GM12878 (cell line): ENCODE data around the gene ENGASE. TPM values are rescaled to one million over a fixed set of nuclear protein-coding genes. Genes with fewer than 3 reads are reported as not detected.

ENCODE experiments used
- BMI1 ChIP-seq: fragments of 450-650 bp; IDR thresholded peaks from 2 replicates; pipeline ENCODE4 v1.6.1; 2016; ENCODE audit warnings: mild to moderate bottlenecking, moderate library complexity, borderline replicate concordance
- BRCA1 ChIP-seq: IDR thresholded peaks from 2 replicates; pipeline ENCODE4 v1.6.1; 2011; ENCODE audit warnings: low read depth, low read length, improper control_type of control experiment
- CBX3 ChIP-seq: fragments of 200-600 bp; sonication (generic); IDR thresholded peaks from 2 replicates; pipeline ENCODE4 v1.6.1; 2016; ENCODE audit warnings: low read depth, borderline replicate concordance
- CHD4 ChIP-seq: fragments of 200-600 bp; sonication (generic); IDR thresholded peaks from 2 replicates; pipeline ENCODE4 v1.6.1; 2016; ENCODE audit warnings: mild to moderate bottlenecking
- EGR1 ChIP-seq, 2 experiments: IDR thresholded peaks; 1 replicate in 1 of 2; 2 replicates in 1 of 2; pipeline ENCODE4 v1.6.1; 2011 to 2012; ENCODE audit warnings: low read depth in 2 of 2, low read length in 2 of 2, borderline replicate concordance in 1 of 2, mild to moderate bottlenecking in 1 of 2, moderate library complexity in 1 of 2
- EZH2 ChIP-seq: IDR thresholded peaks from 2 replicates; pipeline ENCODE4 v1.6.1; 2012; ENCODE audit warnings: low read depth, mild to moderate bottlenecking, control low read depth, inconsistent platforms, low read length, borderline replicate concordance; ENCODE audit not compliant: control insufficient read depth
- HDAC2 ChIP-seq: fragments of 200-600 bp; sonication (generic); IDR thresholded peaks from 2 replicates; pipeline ENCODE4 v1.6.1; 2017
- MEF2B ChIP-seq: fragments of 450-650 bp; IDR thresholded peaks from 2 replicates; pipeline ENCODE4 v1.6.1; 2018; ENCODE audit warnings: mild to moderate bottlenecking, moderate library complexity; ENCODE audit not compliant: partially characterized antibody, poor library complexity, severe bottlenecking
- NBN ChIP-seq: fragments of 450-650 bp; IDR thresholded peaks from 2 replicates; pipeline ENCODE4 v1.6.1; 2016
- PAX5 ChIP-seq: IDR thresholded peaks from 2 replicates; pipeline ENCODE4 v1.6.1; 2011; ENCODE audit warnings: low read depth, low read length, borderline replicate concordance
- POLR2A ChIP-seq: IDR thresholded peaks from 2 replicates; pipeline ENCODE4 v1.6.1; 2011; ENCODE audit warnings: low read depth, mild to moderate bottlenecking, low read length
- RB1 ChIP-seq: fragments of 450-650 bp; formaldehyde crosslinking; IDR thresholded peaks from 2 replicates; pipeline ENCODE4 v1.6.1; 2017; ENCODE audit warnings: mild to moderate bottlenecking, borderline replicate concordance
- RCOR1 ChIP-seq: conservative IDR thresholded peaks from 2 replicates; pipeline ENCODE4 v1.6.1; 2012; ENCODE audit warnings: low read depth, low read length, improper control_type of control experiment
- RFX5 ChIP-seq: IDR thresholded peaks from 2 replicates; pipeline ENCODE4 v1.6.1; 2011; ENCODE audit warnings: low read depth, low read length, improper control_type of control experiment
- SMARCA5 ChIP-seq: fragments of 450-650 bp; IDR thresholded peaks from 2 replicates; pipeline ENCODE4 v1.6.1; 2017; ENCODE audit warnings: mild to moderate bottlenecking
- SPI1 ChIP-seq: IDR thresholded peaks from 2 replicates; pipeline ENCODE4 v1.6.1; 2011; ENCODE audit warnings: low read depth, mild to moderate bottlenecking, low read length, moderate library complexity, borderline replicate concordance; ENCODE audit not compliant: insufficient read depth
- SREBF1 ChIP-seq: IDR thresholded peaks from 2 replicates; pipeline ENCODE4 v1.6.1; 2012; ENCODE audit warnings: mild to moderate bottlenecking, low read length
- SREBF2 ChIP-seq: IDR thresholded peaks from 2 replicates; pipeline ENCODE4 v1.6.1; 2012; ENCODE audit warnings: mild to moderate bottlenecking, low read length
- ZNF274 ChIP-seq: IDR thresholded peaks from one replicate; pipeline ENCODE4 v1.8.0; 2011; ENCODE audit not compliant: insufficient read length, insufficient read depth
- polyA plus RNA-seq, 11 experiments: library from polyadenylated mRNA; depleted of rRNA in 4 of 11; unstranded in 6 of 11; stranded (reverse) in 5 of 11; fragments of >200 nt; fragmentation: Nextera tagmentation in 4 of 11; fragmentation: Illumina TruSeq in 1 of 11; extraction: Ambion mirVana in 4 of 11; extraction: Trizol in 1 of 11; gene quantifications; 1 replicate in 1 of 11; 2 replicates in 10 of 11; pipeline versions ENCODE4 v1.2.1 to v1.2.3, GENCODE V29; 2011 to 2016; ENCODE audit warnings: inconsistent platforms in 2 of 11, missing spikeins in 2 of 11, low read depth in 1 of 11
- total RNA-seq, 4 experiments: library from RNA; depleted of rRNA in 3 of 4; stranded (reverse); fragments of >200 nt in 3 of 4; fragmentation: Illumina TruSeq in 1 of 4; extraction: Trizol in 1 of 4; gene quantifications; 2 replicates each; pipeline versions ENCODE4 v1.2.1 to v1.2.3, GENCODE V29; 2013 to 2021
- TF ChIP-seq, protein P1 (sequence below): IDR thresholded peaks from 2 replicates; pipeline ENCODE4 v1.6.1; 2011; ENCODE audit warnings: borderline replicate concordance, low read depth, mild to moderate bottlenecking, moderate library complexity, low read length; ENCODE audit not compliant: insufficient read depth, poor library complexity, severe bottlenecking
- TF ChIP-seq, protein P2 (sequence below): fragments of 450-650 bp; IDR thresholded peaks from 2 replicates; pipeline ENCODE4 v1.6.1; 2017; ENCODE audit warnings: mild to moderate bottlenecking, low read depth, inconsistent platforms; ENCODE audit not compliant: poor library complexity, severe bottlenecking
- TF ChIP-seq, protein P3 (sequence below): fragments of 450-650 bp; conservative IDR thresholded peaks from 2 replicates; pipeline ENCODE4 v1.6.1; 2017; ENCODE audit warnings: mild to moderate bottlenecking, moderate library complexity
- TF ChIP-seq, protein P4 (sequence below): fragments of 450-650 bp; IDR thresholded peaks from 2 replicates; pipeline ENCODE4 v1.6.1; 2018; ENCODE audit warnings: borderline replicate concordance, mild to moderate bottlenecking; ENCODE audit not compliant: partially characterized antibody

ENGASE gene
- total and polyA plus RNA-seq, 10 of the 15 experiments (the other 5 are each of a cell fraction or from before 2014, with no cell fraction given): 0.18 to 28.9 (median 10.5) TPM

DNA sequence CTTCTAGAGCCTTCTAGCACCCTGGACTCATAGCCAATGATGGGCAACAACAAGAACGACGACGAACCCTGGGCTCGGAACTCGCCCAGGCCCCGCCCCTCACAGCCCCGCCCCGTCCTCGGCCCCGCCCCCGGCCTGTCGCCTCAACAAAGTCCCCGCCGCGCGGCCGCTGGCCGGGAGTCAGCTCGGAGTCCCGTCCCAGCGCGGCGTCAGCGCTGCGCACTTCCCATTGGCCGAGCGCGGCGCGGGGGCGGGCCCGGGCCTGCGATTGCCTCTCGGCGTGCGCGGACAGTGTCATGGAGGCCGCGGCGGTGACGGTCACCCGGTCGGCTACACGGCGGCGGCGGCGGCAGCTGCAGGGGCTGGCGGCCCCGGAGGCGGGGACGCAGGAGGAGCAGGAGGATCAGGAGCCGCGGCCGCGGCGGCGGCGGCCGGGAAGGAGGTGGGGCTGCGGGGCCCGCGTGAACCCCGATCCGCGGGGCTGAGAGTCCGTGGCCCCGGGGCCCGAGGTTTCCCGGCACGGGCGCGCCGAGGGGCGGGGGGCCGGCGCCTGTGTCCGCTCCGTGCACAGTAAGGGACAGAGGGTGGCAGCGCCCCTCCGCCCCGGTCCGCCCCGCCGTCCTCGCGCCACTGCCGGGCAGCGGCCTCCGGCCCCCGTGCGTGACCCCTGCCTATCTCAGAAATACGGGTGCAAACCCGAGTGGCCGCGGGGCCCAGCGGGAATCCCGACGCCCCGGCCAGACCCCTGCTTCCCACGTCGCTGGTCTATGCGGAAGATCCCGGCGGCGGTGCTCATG lies at the start of gene ENGASE (continued):
- TF ChIP-seq MEF2B (no peak), RCOR1 (no peak), HDAC2 (no peak), CHD4 (no peak), SPI1 (peak; percentile 14; the same call in 1 of the 2 replicates), SREBF1 (no peak), SMARCA5 (peak; percentile 71; the same call in 1 of the 2 replicates), ZNF274 (no peak), EGR1 (IDR thresholded peaks at IDR 0.05; ENCODE audit: borderline replicate concordance in 1 of 2, low read depth in 2 of 2, low read length in 2 of 2) (peak in 1 of 2 experiments; percentile 84; a peak in 2 of 3 replicates), RFX5 (no peak), EZH2 (no peak), CBX3 (no peak), BRCA1 (no peak), POLR2A (peak; percentile 78), SREBF2 (no peak), BMI1 (no peak), PAX5 (no peak), NBN (no peak), RB1 (peak; percentile 76; the same call in 1 of the 2 replicates)
- TF ChIP-seq, protein P1, sequence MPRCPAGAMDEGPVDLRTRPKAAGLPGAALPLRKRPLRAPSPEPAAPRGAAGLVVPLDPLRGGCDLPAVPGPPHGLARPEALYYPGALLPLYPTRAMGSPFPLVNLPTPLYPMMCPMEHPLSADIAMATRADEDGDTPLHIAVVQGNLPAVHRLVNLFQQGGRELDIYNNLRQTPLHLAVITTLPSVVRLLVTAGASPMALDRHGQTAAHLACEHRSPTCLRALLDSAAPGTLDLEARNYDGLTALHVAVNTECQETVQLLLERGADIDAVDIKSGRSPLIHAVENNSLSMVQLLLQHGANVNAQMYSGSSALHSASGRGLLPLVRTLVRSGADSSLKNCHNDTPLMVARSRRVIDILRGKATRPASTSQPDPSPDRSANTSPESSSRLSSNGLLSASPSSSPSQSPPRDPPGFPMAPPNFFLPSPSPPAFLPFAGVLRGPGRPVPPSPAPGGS: no peak
- TF ChIP-seq, protein P2, sequence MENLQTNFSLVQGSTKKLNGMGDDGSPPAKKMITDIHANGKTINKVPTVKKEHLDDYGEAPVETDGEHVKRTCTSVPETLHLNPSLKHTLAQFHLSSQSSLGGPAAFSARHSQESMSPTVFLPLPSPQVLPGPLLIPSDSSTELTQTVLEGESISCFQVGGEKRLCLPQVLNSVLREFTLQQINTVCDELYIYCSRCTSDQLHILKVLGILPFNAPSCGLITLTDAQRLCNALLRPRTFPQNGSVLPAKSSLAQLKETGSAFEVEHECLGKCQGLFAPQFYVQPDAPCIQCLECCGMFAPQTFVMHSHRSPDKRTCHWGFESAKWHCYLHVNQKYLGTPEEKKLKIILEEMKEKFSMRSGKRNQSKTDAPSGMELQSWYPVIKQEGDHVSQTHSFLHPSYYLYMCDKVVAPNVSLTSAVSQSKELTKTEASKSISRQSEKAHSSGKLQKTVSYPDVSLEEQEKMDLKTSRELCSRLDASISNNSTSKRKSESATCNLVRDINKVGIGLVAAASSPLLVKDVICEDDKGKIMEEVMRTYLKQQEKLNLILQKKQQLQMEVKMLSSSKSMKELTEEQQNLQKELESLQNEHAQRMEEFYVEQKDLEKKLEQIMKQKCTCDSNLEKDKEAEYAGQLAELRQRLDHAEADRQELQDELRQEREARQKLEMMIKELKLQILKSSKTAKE: no peak
- TF ChIP-seq, protein P3, sequence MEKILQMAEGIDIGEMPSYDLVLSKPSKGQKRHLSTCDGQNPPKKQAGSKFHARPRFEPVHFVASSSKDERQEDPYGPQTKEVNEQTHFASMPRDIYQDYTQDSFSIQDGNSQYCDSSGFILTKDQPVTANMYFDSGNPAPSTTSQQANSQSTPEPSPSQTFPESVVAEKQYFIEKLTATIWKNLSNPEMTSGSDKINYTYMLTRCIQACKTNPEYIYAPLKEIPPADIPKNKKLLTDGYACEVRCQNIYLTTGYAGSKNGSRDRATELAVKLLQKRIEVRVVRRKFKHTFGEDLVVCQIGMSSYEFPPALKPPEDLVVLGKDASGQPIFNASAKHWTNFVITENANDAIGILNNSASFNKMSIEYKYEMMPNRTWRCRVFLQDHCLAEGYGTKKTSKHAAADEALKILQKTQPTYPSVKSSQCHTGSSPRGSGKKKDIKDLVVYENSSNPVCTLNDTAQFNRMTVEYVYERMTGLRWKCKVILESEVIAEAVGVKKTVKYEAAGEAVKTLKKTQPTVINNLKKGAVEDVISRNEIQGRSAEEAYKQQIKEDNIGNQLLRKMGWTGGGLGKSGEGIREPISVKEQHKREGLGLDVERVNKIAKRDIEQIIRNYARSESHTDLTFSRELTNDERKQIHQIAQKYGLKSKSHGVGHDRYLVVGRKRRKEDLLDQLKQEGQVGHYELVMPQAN: peak; percentile 86
- TF ChIP-seq, protein P4, sequence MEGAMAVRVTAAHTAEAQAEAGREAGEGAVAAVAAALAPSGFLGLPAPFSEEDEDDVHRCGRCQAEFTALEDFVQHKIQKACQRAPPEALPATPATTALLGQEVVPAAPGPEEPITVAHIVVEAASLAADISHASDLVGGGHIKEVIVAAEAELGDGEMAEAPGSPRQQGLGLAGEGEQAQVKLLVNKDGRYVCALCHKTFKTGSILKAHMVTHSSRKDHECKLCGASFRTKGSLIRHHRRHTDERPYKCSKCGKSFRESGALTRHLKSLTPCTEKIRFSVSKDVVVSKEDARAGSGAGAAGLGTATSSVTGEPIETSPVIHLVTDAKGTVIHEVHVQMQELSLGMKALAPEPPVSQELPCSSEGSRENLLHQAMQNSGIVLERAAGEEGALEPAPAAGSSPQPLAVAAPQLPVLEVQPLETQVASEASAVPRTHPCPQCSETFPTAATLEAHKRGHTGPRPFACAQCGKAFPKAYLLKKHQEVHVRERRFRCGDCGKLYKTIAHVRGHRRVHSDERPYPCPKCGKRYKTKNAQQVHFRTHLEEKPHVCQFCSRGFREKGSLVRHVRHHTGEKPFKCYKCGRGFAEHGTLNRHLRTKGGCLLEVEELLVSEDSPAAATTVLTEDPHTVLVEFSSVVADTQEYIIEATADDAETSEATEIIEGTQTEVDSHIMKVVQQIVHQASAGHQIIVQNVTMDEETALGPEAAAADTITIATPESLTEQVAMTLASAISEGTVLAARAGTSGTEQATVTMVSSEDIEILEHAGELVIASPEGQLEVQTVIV: no peak
